HFF-Myc (cell line): ENCODE results near the gene CPT2.

Experiments used
- DNase-seq: peaks from one replicate; pipeline ENCODE4 v3.0.0-alpha.2; 2011; ENCODE audit warnings: low read depth; ENCODE audit errors: extremely low read depth
- H3K4me3 ChIP-seq: replicated peaks from 2 replicates; pipeline ENCODE4 v1.5.1; 2011; ENCODE audit warnings: low read depth, mild to moderate bottlenecking, control low read depth, low read length
- TF ChIP-seq, protein P1 (sequence below): IDR thresholded peaks from 2 replicates; pipeline ENCODE4 v1.5.1; 2012; ENCODE audit warnings: mild to moderate bottlenecking, low read depth, low read length, control low read depth; ENCODE audit errors: missing control alignments

Gene CPT2

DNA sequence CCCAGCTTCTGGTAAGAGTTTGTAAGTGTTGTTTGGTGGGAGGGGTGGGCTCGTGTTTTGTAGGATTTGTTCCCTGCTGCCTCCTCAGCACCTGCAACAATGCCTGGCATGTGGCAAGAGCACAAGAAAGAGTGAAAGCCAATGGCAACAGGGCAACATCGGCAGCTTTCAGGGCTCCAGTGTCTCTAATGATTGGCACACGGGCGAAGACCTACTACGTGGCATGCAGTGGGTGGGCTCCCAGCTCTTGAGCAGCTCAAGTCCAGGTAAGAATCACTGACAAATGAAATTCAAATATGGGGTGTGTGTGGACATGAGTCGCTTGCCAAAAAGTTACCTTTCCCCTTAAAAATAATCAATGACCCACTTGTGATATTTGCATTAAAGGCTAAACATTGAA lies 30.3 kb upstream of the CPT2 start:
- no peak overlapping the region for H3K4me3 ChIP-seq
- TF ChIP-seq, protein P1, sequence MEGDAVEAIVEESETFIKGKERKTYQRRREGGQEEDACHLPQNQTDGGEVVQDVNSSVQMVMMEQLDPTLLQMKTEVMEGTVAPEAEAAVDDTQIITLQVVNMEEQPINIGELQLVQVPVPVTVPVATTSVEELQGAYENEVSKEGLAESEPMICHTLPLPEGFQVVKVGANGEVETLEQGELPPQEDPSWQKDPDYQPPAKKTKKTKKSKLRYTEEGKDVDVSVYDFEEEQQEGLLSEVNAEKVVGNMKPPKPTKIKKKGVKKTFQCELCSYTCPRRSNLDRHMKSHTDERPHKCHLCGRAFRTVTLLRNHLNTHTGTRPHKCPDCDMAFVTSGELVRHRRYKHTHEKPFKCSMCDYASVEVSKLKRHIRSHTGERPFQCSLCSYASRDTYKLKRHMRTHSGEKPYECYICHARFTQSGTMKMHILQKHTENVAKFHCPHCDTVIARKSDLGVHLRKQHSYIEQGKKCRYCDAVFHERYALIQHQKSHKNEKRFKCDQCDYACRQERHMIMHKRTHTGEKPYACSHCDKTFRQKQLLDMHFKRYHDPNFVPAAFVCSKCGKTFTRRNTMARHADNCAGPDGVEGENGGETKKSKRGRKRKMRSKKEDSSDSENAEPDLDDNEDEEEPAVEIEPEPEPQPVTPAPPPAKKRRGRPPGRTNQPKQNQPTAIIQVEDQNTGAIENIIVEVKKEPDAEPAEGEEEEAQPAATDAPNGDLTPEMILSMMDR, result no peak
- DNase-seq, result no peak

DNA sequence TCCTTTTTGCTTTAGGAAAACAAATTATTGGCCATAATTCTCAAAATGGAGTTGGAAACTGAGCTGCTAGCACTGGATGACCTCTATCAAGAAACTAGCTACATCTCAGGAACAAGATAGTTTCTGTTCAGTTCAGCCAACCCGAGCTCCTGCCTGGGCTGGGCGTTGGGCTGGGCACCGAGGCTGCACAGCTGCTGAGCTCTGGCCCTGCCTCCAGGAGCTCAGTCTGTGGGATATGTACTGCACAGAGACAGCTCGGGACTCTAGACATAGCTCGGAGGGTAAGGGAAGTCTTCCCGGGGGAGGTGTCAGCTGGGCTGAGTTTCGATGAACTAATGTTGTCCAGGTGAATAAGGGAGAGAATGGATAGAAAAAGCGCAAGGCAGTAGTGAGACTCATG lies 29.7 kb upstream of the CPT2 start:
- no peak overlapping the region for H3K4me3 ChIP-seq
- DNase-seq, result no peak
- TF ChIP-seq, protein P1, result no peak

- H3K4me3 ChIP-seq, result no peak overlapping the region
- TF ChIP-seq, protein P1, result peak; percentile 38
- no peak for DNase-seq
Measured at GRCh38 chr1:53172426-53173128, 24.0 kb upstream of the CPT2 start.

DNA sequence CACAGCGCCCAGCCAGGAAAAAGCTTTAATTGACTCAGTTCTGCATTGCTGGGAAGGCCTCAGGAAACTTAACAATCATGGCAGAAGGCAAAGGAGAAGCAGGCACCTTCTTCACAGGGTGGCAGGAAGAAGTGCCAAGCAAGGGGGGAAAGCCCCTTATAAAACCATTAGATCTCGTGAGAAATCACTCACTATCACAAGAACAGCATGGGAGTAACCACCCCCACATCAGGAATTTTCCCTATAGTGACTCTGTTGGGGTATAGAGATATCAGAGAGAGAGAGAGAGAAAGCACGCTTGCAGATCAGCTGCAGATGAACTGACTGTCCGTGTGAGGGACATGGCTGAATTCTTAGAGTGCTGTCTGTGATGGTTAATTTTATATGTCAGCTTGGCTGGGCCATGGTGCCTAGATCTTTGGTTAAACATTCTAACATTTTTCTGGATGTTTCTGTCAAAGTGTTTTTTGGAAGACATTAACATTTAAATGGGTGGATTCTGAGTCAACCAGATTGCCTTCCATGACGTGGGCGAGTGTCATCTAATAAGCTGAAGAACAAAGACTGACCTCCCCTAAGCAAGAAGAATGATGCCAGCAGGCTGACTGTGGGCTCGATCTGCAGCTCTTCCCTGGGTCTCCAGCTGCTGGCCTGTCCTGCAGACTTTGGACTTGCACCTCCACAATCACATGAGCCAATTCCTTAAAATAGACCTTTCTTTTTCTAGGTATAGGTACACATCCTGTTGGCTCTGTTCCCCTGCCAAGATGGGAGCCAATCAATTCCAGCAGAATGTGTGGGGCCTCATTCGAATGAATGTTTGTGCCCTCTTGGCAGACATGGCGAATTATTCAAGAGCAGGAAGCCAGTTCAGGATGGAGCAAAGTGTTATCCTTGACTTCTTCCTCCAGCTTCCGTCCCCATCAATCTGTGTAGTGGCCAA lies 21.4 kb upstream of the CPT2 start:
- H3K4me3 ChIP-seq, result no peak overlapping the region
- no peak for DNase-seq
- TF ChIP-seq, protein P1, result no peak

GRCh38 chr1:53176452-53177208 lies 20.0 kb upstream of the CPT2 start:
- TF ChIP-seq, protein P1, result peak; percentile 18
- H3K4me3 ChIP-seq, result no peak overlapping the region
- no peak for DNase-seq

GRCh38 chr1:53180226-53180625 lies 16.4 kb upstream of the CPT2 start:
- DNase-seq, result no peak
- H3K4me3 ChIP-seq, result no peak overlapping the region
- TF ChIP-seq, protein P1, result no peak
